Brain pericyte (primary cell): ENCODE results near the gene ROBO2.
"Not testable (repeated sequence)": the region's sequence is repeated elsewhere in the genome, so short reads cannot be mapped to it uniquely, and the experiment has no call there.

Experiments used
- DNase-seq: peaks from one replicate; pipeline ENCODE4 v3.0.0-alpha.2; 2012; ENCODE audit warnings: low read depth, low spot score

The ROBO2 gene

GRCh38 chr3:77407441-77407840 is 367.5 kb downstream of the ROBO2 start:
- no peak for DNase-seq

DNA sequence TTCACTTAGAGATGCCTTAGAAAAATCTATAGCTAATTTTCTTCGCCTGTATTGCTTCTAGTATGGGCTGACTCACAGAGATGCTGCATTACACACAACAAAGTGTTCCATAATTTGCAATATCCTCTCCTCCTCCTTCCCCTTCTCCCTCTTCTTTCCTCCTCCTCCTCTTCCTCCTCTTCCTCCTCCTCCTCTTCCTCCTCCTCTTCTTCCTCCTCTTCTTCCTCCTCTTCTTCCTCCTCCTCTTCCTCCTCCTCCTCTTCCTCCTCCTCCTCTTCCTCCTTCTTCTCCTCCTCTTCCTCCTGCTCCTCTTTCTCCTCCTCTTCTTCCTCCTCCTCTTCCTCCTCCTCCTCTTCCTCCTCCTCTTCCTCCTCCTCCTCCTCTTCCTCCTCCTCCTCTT is 370.4 kb downstream of the ROBO2 start:
- DNase-seq, result not testable (repeated sequence)

DNA sequence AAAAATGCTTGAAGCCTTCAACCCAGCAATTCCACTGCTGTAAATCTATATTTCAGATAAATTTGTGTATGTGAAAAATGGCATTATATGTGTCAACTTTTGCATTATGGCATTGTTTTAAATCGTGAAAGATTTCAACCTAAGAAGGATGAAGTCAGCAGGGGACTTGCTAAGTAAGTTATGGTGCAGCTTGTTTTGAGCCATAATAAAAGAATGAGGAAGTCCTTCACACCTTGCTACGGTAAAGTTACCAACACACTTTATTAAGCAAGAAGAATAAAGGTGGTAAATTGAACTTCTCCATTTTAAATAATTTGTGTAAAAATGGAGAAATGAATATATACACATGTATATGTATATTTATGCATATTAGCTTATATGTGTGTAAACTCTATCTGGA is 371.4 kb downstream of the ROBO2 start:
- DNase-seq, result no peak

- no peak for DNase-seq
Measured at GRCh38 chr3:77412021-77412438, 372.1 kb downstream of the ROBO2 start.

GRCh38 chr3:77412584-77412983 is 372.7 kb downstream of the ROBO2 start:
- DNase-seq, result no peak

- DNase-seq, result no peak
Measured at GRCh38 chr3:77414881-77415280, 375.0 kb downstream of the ROBO2 start.

DNA sequence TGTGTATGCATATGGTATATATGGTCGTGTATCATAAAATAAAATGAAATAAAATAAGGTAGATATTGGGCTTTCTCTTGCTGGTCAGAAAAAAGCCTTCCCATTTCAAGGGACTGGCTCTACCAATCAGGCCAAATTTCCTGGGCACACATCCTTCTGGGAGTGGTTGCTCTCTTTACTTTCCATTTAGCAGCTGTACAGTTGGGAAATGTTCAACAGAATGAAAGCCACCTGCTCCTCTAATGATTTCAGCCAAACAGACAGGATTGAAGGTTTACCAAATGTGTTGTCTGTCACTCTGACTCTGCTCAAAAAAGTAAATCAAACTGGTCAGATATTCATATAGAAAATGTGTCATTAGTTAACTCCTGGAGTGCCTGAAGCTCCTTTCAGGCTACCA is 380.4 kb downstream of the ROBO2 start:
- DNase-seq, result no peak

GRCh38 chr3:77421916-77422315 is 382.0 kb downstream of the ROBO2 start:
- DNase-seq, result no peak

- DNase-seq, result no peak
Measured at GRCh38 chr3:77426531-77426930, 386.6 kb downstream of the ROBO2 start.

GRCh38 chr3:77427528-77427927 is 387.6 kb downstream of the ROBO2 start:
- DNase-seq, result no peak

GRCh38 chr3:77436908-77437307 is 397.0 kb downstream of the ROBO2 start:
- DNase-seq, result no peak

GRCh38 chr3:77446084-77446483 is 406.2 kb downstream of the ROBO2 start:
- no peak for DNase-seq

DNA sequence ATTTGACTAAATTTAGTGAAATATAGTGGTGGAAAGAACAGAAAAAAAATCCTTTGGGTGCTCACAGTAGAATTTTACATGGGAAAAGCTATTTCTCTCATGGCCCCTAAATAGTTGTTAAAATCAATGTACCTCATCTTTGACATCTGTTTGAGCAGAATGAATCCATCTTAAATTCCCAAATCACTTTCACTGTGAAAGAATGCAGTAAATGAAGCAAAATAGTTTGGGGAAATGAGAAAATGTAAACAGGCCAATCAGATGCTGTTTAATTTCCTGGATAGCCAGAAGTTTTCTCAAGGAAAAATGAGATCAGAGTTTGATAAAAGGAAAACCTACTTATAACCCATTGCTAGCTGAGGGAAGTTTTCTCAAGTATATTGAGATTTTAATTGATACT is 406.9 kb downstream of the ROBO2 start:
- DNase-seq, result no peak

DNA sequence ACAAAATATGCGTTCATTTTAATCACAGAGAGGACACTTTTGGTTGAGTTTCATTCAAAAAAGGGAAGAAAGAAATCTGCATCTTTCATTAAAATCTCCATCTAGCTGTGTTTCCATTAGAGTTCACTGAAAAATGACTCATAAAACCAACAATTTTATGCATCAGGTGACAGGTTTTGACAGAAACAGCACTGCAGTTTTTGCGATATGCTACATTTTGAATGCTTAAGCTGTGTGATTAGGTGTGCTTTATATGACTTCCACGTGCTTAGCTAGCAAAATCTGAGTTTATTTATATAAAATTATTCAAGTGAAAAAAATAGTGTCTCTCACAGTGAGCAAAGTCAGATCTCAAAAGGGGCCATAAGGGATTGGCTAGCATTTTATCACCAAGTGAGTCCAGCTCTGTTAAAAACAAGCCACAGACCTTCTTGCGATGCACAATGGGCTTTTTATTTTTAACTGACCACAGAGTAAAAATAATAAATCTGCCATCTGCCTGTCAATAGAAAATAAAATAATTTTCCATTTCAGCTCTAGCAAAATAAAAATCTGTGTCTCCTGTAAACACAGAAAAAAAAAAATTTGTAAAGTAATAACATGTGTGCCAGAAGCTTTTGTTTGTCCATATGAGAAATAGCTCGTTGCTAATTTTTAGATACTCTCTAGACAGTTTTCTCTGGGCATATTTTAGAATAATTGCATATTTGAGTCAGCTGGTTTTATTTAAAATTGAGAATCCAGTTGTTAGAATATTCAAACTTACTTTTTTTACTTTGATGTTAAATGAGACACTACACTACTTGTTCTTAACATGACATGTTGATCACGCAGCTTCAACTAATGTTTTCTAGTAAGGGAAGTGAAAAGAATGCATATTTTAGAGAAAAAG is 409.8 kb downstream of the ROBO2 start:
- peak; percentile 2 for DNase-seq

DNA sequence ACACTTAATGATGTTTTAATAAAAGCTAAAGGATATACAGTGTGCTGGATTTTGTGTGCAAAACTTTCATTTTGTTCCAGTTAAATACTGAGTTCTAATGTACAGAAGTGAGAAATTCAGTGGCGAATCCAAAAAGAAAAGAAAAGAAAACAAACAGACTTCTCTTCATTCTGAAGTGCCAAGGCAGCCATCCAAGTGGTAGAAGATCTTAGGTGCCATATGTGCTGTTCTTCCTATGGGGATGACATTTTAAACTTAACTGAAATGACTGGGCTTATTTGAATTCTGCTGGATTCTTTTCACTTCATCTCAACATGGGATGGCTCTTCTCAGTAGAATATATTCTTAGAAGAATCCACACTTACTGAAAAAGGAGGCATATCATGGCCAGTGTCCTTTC is 416.5 kb downstream of the ROBO2 start:
- no peak for DNase-seq

DNA sequence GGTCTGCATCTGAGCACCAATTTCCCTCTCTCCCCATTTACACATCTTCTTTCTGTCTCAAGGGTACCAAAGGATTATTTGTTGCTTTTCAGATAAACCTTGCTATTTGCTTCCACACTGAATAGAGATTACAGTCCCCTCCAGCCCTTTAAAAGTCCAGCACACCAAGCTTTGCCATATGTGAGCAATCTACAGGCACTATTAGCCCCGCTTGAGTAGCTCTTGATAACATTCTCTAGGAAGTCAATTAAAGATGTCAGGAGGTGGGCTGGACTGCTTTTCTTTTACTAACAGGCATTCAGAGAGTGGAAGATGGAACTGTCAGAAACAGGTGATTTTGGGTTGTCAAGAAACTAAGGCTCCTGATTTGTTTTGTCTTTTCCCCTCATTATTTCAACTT is 417.0 kb downstream of the ROBO2 start:
- DNase-seq, result no peak

- DNase-seq, result no peak
Measured at GRCh38 chr3:77459926-77460325, 420.0 kb downstream of the ROBO2 start.

DNA sequence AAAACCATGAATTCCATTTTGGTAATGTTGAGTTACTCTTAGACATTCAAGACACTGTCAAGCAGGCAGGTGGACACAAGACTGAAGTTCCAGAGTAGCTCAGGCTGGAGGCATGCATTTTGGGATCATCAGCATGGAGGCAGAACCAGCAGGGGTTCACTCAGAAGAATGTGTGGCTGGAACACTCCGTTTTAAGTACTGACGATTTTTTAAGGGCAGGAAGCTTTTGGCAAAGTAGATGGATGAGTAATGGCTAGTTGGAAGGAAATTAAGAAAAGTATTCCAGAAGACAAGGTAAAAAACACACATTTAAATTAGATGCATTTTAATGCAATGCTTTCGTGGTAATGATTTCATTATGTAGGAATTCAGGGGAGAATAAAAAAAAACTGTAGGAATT is 420.4 kb downstream of the ROBO2 start:
- no peak for DNase-seq

DNA sequence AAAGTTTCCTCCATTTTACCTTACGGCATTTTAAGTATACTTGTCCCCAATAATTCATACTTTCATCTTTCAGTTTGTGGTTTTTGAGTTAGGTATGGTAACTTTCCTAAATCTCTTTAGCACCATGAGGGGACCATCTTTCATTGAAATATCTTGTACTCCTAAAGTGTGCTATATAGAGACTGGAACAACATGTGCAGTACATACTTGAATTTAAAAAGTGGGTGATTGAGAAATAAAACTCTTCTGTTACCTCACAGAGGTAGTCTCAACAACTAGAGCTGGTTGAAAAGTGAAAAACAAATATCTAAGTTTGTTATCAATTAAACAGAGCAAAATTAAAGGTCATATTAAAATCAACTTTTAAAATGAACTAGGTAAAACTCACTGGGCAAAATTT is 423.1 kb downstream of the ROBO2 start:
- DNase-seq, result no peak

- no peak for DNase-seq
Measured at GRCh38 chr3:77464111-77464688, 424.3 kb downstream of the ROBO2 start.

GRCh38 chr3:77466562-77467115 is 426.7 kb downstream of the ROBO2 start:
- DNase-seq, result no peak

DNA sequence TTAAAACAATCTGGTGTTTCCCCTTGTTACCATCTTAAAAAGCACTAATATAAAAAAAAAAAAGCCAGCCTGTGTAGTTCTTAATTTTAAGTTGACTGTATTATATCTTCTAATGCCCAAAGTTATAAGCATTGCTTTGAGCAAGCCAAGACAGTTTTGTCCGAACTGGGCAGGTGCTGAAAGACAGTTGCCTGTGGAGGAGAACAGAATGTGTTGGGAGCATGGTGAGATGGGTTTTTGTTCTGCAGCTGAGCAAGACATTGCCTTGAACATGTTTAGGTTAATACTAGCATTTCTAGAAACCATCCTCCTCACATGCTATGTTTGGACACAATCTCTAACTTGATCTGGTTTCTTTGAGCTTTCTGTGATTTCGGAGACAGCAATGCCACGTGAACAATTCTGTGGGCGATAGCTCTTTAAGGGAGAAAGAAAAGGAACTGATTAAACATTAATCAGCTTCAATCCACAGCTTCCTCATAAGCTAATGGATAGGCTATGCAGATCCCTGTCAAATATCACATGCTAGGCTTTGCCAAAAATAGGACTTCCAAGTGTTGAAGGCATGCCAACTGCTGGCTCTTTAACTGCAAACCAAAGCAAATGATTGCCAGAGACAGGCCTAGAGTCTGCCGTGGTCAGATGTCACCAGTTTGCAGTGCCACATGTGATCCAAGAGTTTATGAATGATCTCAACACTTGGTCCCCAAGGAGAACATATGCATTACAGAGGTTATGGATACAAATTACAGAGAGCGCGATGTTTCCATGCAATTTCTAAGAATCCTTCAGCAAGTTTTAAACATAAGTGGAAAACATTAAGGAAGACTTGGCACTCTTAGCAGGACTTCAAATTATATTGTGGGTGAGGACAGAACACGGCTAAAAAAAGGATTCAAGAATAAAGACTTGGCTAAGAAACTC is 428.1 kb downstream of the ROBO2 start:
- DNase-seq, result no peak
